ENCODE results near the gene TBC1D8. TPM values are rescaled to one million over a fixed set of nuclear protein-coding genes. Genes with fewer than 3 reads are reported as not detected.

TBC1D8 gene
- total and polyA plus RNA-seq, 2 of the 13 experiments (the other 11 are each of a cell fraction or from before 2014, with no cell fraction given): 45.1 to 95.4 TPM

DNA sequence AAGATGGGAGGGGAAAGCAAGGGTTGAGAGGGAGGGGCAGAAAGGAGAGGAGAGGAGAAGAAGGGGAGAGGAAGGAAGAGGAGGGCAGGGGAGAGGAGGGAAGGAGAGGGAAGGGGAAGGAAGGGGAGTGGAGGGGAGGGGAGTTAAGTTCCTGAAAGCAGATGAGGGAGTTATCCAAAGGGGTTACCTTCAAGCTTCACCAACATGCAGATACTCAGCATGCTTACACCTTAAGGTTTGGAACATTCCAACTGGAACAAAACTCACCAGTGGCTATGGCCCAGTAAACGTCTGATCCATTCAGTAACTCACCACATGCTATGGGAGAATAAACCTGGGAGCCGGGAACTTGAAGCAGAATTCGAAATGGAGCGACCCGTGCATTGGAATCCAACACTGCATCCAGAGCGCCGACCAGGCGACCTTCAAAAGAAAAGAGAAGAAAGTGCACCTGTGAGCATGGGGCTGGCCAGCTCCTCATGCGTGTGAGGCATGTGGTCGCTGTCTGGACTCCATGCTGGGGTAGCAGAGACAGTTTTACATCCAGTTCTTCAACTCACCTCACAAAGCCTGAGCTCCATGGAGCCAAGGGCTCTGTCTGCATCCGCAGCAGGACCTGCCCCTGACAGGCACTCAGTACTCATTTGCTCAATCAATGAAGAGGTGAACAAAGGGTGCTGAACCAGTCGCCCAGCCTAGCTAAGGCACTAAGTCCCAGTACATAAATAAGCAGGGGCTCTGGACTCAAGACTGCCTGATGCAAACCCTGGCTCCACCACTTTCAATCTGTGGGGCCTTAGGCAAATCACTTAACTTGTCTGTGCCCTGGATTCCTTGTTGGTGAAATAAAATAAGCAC, 61.0 kb downstream of the TBC1D8 start:
- Histone ChIP-seq H4K20me1 (ENCODE audit: insufficient read depth, low read length) (peaks cover 22% of the 10 kb centered on the region; the same call in 1 of the 2 replicates), H3K4me2 (ENCODE audit: low read depth, low read length) (no peak overlapping the region), H3K4me1 (ENCODE audit: insufficient read depth, low read length) (peaks cover 49% of the 10 kb centered on the region), H3K4me3 (replicated peaks in 1 of 3; ENCODE audit: insufficient read depth in 1 of 3, low read depth in 2 of 3, low read length in 3 of 3) (no peak overlapping the region), H3K27ac (ENCODE audit: extremely low read length, insufficient read depth, low read length) (peak overlapping the region; percentile 3), H3K9ac (ENCODE audit: insufficient read depth, low read depth, low read length) (no peak overlapping the region), H3K36me3 (replicated peaks in 1 of 2; ENCODE audit: control insufficient read depth in 1 of 2, insufficient read depth in 2 of 2, low read length in 2 of 2) (peaks cover 9 to 25% of the 10 kb centered on the region in 2 experiments; a peak in 4 of 5 replicates), H3K9me3 (ENCODE audit: low read length) (no peaks in the 10 kb centered on the region), H3K79me2 (ENCODE audit: insufficient read depth, low read length) (peaks cover 78% of the 10 kb centered on the region), H2AFZ (ENCODE audit: low read length) (no peak overlapping the region), H3K27me3 (ENCODE audit: control insufficient read depth in 1 of 2, insufficient read depth in 2 of 2, low read length in 2 of 2) (no peaks in the 10 kb centered on the region)
- ChIA-PET CTCF (ENCODE audit: low intra/inter-chr PET ratio, low total read pairs) (interaction anchor here (0.6 kb wide), 1 partner anchor 102 kb away, joined by 3 read pairs; no protein-coding TSS in a partner anchor), POLR2A (no interaction called here)
- no TSS peak for BruUV-seq (replicated peaks)
- 82% methylated on average over 12 of the region's 12 CpGs for WGBS (ENCODE audit: low lambda C conversion rate)
- DNase-seq (ENCODE audit: low spot score) (no peak), FAIRE-seq (no peak), ATAC-seq (peak; percentile 86)
- intact Hi-C loops (cut with micrococcal nuclease; ENCODE audit: unreplicated experiment): no loop called here
- in situ Hi-C loops (cut with HindIII; ENCODE audit: extremely low pct_ligation_motif_present, low pct_unique_long_range_greater_than_20kb): no loop called here
- TF ChIP-seq HOXA5 (CRISPR knock-in tag; IDR thresholded peaks at IDR 0.05) (no peak), CC2D1A (CRISPR knock-in tag; IDR thresholded peaks at IDR 0.05) (0 out of 2 replicates have a peak, but pooled peaks have one; percentile 48), ZNF660 (CRISPR knock-in tag; IDR thresholded peaks at IDR 0.05; ENCODE audit: borderline replicate concordance, low read depth) (no peak), ZSCAN25 (CRISPR knock-in tag; IDR thresholded peaks at IDR 0.05) (peak; percentile 78; the same call in 1 of the 2 replicates), HNRNPK (IDR thresholded peaks at IDR 0.05; ENCODE audit: low read depth, low read length, poor library complexity, severe bottlenecking) (peak; percentile 91), ZNF292 (CRISPR knock-in tag; IDR thresholded peaks at IDR 0.05; ENCODE audit: borderline replicate concordance, low read depth) (0 out of 2 replicates have a peak, but pooled peaks have one; percentile 37), SOX5 (CRISPR knock-in tag; IDR thresholded peaks at IDR 0.05; ENCODE audit: borderline replicate concordance) (no peak), ZMYM4 (CRISPR knock-in tag; IDR thresholded peaks at IDR 0.05) (0 out of 2 replicates have a peak, but pooled peaks have one; percentile 30), PCBP1 (IDR thresholded peaks at IDR 0.05; ENCODE audit: borderline replicate concordance, low read depth, low read length) (0 out of 2 replicates have a peak, but pooled peaks have one; percentile 43), U2AF2 (IDR thresholded peaks at IDR 0.05; ENCODE audit: low read depth, low read length) (no peak), NFE2 (CRISPR knock-in tag; IDR thresholded peaks at IDR 0.05) (no peak), ZNF572 (CRISPR knock-in tag; IDR thresholded peaks at IDR 0.05) (no peak)
- TF ChIP-seq, protein P1, sequence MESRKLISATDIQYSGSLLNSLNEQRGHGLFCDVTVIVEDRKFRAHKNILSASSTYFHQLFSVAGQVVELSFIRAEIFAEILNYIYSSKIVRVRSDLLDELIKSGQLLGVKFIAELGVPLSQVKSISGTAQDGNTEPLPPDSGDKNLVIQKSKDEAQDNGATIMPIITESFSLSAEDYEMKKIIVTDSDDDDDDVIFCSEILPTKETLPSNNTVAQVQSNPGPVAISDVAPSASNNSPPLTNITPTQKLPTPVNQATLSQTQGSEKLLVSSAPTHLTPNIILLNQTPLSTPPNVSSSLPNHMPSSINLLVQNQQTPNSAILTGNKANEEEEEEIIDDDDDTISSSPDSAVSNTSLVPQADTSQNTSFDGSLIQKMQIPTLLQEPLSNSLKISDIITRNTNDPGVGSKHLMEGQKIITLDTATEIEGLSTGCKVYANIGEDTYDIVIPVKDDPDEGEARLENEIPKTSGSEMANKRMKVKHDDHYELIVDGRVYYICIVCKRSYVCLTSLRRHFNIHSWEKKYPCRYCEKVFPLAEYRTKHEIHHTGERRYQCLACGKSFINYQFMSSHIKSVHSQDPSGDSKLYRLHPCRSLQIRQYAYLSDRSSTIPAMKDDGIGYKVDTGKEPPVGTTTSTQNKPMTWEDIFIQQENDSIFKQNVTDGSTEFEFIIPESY (CRISPR knock-in tag; IDR thresholded peaks at IDR 0.05): no peak
- TF ChIP-seq, protein P2, sequence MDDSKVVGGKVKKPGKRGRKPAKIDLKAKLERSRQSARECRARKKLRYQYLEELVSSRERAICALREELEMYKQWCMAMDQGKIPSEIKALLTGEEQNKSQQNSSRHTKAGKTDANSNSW (CRISPR knock-in tag; IDR thresholded peaks at IDR 0.05; ENCODE audit: borderline replicate concordance): no peak
- TF ChIP-seq, protein P3, sequence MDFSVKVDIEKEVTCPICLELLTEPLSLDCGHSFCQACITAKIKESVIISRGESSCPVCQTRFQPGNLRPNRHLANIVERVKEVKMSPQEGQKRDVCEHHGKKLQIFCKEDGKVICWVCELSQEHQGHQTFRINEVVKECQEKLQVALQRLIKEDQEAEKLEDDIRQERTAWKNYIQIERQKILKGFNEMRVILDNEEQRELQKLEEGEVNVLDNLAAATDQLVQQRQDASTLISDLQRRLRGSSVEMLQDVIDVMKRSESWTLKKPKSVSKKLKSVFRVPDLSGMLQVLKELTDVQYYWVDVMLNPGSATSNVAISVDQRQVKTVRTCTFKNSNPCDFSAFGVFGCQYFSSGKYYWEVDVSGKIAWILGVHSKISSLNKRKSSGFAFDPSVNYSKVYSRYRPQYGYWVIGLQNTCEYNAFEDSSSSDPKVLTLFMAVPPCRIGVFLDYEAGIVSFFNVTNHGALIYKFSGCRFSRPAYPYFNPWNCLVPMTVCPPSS (IDR thresholded peaks at IDR 0.05): 0 out of 2 replicates have a peak, but pooled peaks have one; percentile 41
- TF ChIP-seq, protein P4, sequence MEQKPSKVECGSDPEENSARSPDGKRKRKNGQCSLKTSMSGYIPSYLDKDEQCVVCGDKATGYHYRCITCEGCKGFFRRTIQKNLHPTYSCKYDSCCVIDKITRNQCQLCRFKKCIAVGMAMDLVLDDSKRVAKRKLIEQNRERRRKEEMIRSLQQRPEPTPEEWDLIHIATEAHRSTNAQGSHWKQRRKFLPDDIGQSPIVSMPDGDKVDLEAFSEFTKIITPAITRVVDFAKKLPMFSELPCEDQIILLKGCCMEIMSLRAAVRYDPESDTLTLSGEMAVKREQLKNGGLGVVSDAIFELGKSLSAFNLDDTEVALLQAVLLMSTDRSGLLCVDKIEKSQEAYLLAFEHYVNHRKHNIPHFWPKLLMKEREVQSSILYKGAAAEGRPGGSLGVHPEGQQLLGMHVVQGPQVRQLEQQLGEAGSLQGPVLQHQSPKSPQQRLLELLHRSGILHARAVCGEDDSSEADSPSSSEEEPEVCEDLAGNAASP (CRISPR knock-in tag; IDR thresholded peaks at IDR 0.05; ENCODE audit: borderline replicate concordance): no peak

Measured in HepG2 (cell line).